NCI-H2227 (cell line): ENCODE results near the gene SLC35F3.

Experiments used
- DNase-seq: peaks from one replicate; lab custom pipeline; 2025; ENCODE audit not compliant: unreplicated experiment; lab: John Stamatoyannopoulos, UW

The SLC35F3 gene

DNA sequence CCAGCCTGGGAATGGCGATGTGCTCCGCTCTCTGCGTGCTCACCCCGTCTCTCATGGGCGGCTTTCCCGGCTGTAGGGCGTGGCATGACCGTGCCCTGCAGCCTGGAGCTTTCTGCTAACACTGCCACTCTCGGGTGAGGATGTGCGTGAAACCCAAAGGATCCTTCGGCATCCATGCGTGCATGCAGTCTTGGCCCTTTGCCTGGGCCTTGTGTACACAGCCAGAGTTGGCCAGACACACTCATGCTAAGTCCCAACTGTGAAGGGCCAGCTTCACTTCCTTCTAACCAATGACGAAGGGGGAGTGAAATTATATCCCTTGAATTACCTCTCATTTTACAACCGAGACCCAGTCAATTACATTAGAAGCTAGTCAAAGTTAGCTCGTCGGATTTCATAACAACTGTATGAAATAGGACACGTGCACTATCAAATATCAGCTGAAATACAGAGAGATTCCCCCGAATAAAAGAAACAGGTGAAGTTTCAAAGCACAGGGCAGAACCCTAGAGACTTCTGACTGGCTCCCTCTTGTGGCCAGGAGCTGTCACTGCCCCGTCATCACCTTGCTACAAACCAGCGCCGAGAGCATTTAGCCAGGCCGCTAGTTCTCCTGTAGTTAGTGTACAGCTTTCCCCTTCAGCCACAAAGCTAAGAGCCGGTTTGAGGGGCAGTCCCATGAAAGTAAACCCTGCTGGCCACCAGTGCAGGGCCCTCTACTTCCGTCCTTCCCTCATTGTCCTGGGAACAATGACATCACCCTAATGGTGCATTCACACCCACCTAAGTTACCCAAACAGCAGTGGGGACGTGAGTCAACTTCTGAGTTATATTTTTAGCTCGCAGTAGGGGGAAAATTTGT lies 405.4 kb downstream of the SLC35F3 start:
- DNase-seq = peak; percentile 80

DNA sequence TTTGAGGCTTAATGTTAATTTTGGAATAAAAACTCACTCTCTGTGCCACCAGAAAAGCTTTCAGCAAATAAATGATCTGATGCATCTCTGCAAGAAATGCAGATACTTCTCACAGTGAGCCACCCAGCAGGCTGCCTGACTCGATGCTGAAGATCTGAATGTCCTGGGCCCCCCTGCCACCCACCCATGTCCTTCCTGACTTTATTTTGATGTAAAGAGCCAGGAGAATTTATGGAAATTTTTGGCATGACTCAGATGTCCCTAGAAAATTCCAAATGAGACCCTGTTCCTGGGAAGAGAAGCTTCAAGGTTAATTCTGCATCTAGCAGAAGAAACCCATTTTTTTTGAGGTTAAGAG lies 406.0 kb downstream of the SLC35F3 start:
- no peak for DNase-seq

DNA sequence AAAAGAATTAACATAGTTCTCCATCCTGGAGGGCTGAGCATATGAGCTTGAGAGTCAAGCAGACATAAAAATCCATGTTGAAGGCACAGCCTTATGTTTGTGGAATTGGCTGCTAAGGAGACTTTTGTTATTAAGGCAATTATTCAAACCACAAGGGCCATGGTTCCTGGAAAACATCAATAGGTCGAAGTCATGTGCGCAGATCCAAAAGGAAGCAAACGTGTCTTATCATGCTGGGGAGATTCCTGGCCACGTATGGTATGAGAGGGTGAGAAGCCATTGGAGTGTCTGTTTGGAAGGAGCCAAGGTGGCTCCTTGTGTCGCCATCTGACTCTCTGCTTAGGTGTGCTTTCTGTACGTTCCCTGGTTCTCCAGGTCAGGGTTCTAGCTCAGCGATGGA lies 406.9 kb downstream of the SLC35F3 start:
- DNase-seq = no peak

DNA sequence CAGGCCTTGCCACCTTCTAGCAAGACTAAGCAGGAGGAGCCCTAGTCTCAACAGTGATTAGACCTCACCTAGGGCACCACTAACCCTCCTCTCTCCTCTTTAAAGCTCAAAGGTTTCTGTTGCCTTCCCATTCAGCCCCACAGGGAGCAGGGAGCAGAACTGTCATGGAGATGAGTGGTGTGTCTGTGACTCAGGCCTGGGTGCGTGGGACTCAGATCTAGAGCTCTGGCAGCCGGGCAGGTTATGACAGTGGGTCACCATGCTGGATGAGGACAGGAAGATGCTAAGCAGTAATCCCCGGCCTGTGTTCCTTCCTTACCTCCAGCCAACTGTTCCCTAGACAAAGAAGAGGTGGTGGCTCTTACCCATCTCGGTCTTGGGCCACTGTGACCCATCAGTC lies 408.7 kb downstream of the SLC35F3 start:
- no peak for DNase-seq

DNA sequence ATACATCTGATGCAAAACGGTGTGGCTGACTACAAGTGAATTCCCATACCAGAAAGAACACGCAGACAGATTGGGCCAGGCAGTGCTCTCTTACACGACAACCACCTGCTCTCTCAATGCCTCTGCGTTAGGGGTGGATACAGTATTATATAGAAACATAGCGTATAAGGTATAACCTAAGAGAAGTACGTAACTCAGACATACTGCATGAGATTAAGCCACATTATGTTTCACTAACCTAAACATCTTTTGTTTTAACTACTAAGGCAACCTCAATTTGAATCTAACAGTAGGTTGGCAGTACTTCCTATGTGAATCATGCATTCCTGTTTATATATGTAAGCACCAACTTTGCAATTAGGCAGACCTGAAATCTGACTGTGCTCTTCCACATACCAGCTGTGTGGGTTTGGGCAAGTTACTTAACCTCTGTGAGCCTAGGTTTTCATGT lies 410.6 kb downstream of the SLC35F3 start:
- DNase-seq = no peak

DNA sequence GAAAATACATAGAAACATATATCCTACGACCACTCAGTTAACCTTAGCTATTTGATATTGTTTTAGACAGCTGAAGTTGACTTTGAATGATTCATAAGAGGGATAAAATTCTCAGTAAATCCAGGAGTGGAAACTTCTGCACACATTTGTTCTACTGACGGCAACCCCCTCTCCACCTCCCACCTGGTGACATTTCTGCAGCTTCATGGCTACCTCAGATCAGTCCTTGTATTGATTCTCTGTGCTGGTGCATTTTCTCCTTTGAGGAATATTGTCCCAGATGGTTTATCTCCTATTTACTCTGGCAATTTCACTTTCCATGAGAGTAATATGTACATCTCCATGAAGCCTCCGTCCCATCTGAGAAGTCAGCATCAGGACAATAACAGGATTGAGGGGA lies 411.1 kb downstream of the SLC35F3 start:
- DNase-seq = no peak

DNA sequence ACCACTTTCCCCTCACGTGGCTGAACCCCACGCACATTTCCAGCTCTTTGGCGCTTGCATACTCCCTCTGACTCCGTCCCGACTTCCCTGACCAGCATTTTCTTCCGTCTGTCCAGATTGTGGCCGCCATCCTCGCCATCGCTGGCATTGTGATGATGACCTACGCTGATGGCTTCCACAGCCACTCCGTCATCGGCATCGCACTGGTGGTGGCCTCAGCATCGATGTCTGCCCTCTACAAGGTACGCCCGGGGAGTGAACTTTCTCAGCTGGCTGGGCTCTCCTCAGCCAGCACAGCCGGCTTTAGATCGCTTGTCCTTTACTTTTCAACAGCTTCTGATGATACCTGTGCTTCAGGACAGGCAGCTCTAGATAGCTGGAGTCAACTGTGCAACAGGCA lies 412.0 kb downstream of the SLC35F3 start:
- no peak for DNase-seq

DNA sequence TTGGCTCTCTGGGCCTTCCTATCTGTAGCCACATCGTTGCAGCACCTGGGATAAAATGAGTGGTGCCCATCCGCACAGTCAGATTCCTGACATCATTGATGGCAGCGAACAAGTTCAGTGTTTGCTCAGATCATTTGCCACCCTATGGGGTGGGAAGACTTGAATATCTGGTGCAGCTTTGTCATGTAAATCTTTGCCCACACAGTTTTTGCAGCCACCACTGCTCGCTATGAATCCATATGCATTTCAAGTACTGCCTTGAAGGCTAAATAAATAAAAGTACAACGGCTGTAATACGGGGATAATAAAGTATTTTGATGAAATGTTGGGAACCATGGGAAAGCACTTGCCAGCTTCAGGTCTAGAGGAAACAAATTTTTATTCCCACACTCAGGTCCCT lies 412.5 kb downstream of the SLC35F3 start:
- no peak for DNase-seq

DNA sequence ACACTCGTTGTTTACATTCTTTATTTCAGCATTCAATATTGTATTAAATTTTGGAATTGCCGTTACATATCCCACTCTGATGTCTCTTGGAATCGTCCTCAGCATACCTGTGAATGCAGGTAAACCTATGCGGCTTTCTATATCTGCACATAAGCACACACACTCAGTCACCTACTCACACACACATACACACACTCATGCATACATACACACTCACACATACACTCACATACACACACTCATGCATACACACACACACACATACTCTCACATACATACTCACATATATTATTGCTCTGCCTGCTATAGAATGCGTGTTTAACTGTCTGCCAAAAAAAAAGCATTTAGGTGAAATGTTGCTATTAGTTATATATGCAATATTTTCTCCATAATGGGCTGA lies 415.6 kb downstream of the SLC35F3 start:
- DNase-seq = no peak

DNA sequence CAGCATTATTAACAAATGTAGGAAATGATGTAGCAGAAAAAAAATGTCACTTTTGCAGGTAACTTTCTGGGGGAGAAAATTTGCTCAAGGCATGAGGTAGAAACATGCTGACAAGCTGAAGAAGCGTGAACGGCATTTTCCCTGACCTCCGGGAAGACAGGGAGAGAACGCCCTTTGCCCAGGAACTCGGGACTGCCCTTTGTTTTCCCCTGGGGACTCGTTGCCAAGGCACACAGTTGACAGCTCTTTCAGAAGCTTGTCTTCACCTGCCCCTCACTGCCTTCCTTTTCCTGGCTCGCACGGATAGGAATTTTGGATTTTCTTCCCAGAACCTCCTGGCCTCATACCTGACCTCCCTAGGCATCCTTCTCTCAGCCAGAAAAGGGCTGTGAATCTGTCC lies 416.1 kb downstream of the SLC35F3 start:
- DNase-seq = no peak

DNA sequence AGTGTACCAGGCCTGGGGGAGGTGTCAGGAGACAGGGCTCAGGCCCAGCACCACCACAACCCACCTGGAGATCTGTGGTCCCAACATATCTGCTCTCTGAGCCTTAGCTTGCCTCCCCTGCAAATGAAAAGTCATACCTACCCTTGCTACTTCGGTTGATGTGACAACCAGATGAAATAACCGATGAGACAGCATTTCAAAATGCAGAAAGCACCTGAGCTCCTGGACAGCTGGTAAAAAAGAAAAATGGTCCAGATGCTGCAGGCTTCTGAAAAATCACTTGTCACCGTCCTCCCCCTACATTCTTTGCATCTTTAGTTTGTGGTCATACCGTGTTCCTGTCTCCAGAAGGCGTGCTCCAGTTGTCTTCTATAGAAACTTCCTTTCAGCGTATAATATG lies 416.8 kb downstream of the SLC35F3 start:
- no peak for DNase-seq

DNA sequence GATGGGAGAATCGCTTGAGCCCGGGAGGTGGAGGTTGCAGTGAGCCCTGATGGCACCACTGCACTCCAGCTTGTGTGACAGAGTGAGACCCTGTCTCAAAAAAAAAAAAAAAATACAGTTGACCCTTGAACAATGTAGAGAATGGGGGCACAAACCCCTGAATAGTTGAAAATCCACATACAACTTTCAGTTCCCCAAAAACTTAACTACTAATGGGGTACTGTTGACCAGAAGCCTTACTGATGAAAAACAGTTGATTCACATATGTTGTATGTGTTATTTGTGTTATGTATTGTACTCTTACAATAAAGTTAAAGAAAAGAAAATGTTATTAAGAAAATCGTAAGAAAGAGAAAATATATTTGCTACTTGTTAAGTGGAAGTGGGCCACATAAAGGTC lies 417.6 kb downstream of the SLC35F3 start:
- DNase-seq = no peak

DNA sequence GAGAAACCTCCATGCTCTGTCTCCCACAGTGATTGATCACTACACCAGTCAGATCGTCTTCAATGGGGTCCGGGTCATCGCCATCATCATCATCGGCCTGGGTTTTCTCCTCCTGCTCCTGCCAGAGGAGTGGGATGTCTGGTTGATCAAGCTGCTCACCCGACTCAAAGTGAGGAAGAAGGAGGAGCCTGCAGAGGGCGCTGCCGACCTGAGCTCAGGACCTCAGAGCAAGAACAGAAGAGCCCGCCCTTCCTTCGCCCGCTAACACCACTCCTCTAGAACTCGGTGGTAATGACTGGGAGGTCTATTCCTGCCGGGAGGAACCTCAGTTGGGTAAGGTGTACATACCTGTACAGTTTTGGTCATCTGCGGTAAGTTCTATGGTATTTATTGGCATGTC lies 418.5 kb downstream of the SLC35F3 start:
- DNase-seq = no peak

DNA sequence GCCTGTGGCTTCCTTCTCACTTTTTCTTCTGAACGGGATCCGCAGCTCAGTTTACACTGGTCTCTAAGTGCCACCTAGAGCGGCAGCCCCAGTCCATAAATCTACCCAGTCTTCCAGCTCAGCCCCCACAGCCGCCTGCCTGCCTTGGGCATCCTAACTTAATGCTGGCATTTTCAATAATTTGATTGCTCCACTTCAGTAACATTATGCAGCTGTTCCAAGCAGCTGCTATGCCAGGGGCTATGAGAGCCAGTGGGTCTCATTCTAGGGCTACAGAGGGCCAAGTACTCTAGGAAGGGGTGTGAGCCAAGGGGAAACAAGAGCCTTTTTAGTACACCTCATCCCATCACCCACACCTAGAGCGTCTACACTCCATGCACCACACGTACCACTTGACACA lies 420.3 kb downstream of the SLC35F3 start:
- no peak for DNase-seq

DNA sequence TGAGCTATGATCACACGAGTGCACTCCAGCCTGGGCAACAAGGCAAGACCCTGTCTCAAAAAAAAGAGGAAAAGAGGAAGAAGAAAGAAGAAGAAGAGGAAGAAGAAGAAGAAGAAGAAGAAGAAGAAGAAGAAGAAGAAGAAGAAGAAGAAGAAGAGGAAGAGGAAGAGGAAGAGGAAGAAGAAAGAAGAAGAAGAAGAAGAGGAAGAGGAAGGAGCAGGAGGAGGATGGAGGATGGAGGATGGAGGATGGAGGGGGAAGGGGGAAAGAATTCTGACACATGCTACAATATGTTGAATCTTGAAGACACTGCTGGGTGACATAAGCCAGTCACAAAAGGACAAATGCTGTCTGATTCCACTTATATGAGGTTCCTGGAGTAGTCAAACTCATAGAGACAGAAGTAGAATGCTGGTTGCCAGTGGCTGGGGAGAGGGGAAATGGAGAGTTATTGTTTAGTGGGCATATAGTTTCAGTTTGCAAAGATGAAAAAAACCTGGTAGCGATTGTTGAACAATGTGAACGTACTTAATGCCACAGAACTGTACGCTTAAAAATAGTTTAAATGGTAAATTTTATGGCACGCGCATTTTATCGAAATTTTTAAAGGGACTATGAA lies 421.5 kb downstream of the SLC35F3 start:
- DNase-seq = no peak

DNA sequence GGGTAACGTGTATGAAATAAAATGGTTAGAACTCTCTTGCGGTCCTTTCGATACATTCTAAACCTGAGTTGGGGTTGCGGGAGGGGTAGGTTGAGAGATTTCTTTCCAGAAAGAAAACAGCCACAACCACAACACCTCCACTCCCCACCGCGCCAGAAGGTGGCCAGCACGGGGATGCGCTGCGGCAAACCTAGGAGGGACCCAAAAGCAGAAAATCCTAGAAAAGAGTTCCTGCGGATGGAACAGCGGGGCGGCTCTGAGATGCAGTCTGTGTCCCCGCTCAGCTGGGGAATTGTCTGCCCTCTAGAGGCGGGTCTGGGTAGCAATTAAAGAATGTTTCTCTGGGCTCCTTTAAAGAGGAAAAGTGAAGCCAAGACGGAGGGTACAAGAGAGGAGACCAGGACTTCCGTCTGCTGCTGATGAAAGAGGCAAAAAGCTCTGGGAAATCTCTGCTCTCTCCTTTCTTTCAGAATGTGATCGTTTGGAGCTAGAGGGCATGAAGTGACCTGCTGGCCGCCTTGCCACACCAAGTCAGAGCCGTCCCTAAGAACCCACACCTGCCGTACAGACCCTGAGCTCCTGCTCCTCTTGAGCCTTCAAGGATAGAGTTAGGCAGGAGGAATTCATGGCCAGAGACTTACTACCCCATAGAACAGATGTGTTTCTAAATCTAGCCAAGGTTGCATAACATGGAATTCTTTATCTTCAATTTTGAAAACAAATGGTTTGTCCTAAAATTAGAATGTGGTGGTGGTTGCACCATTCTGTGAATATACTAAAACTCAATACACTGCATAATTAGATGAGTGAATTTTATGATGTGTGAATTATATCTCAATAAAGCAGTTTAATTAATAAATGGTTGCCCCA lies 422.3 kb downstream of the SLC35F3 start:
- DNase-seq = peak; percentile 16

DNA sequence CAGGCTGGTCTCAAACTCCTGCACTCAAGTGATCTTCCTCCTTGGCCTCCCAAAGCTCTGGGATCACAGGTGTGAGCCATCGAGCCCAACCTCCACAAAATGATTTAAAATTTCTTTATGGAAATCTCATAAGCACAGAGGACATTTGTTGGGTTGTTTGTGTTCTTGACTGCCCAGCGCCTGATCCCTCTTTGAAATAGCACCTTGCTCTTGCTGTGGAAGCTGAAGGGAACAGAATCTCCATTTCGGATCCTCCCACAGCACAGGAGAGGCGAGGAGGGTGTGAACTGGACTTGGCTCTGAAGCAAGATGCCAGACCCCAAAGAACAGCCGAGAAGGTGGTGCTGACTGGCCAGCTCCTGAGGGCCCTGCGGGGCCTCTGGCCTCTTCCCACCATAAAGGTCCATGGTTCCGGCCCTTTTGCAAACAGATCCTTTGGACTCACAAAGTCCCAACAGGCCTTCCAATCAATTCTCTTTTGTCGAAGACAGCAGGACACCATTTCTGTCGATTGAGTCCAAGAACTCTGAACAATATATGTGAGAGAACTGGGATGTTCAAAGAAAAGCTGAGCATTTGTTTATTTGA lies 423.2 kb downstream of the SLC35F3 start:
- no peak for DNase-seq

DNA sequence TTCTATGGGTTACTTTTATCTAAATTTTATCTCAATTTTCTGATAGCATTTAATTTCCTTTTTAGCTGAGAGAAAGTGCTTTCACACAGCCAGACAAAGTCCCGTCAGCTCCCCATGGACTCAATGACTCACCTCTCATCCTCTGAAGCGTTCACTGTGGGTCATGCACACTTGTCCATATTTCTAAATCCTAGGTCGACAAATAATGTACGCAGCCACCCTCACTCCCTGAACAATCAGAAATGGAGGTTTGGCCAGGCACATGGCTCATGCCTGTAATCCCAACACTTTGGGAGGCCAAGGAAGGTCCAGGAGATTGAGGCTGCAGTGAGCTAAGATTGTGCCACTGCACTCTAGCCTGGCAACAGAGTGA lies 426.4 kb downstream of the SLC35F3 start:
- DNase-seq = no peak

DNA sequence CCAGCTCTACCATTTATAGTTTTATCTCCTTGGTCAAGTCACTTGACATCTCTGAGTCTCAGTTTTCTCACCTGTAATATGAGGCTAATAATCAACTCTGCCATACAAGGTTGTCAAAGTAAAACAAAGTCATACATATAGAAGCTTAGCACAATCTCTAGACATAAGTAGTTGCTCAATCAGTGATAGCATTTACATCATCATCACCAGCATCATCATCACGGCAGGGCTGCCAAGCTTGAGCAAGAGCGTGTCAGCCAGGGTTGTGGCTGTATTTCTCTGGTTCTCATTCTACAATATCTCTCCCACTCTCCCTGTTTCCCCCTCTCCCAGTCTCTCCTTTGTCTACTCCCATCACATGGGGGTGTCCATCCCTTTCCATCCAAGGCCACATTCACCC lies 427.0 kb downstream of the SLC35F3 start:
- DNase-seq = no peak

DNA sequence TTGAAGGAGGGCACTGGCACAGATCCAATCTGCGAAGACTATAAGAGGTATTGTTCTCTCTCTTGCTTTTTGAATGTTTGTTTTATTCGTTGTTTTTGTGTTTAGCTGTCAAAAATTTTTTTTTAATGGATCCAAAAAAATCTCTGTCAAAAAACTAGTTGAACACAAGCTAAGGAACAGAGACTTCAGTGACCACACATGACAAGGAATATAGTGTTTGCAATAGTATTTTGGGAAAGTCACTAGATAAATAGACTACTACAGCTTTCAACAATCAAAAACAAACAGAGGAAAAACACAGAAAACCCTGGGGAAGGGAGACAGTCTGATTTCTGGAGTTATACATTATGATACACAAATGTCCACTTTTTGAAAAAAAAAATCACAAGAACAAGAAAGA lies 431.9 kb downstream of the SLC35F3 start:
- no peak for DNase-seq

DNA sequence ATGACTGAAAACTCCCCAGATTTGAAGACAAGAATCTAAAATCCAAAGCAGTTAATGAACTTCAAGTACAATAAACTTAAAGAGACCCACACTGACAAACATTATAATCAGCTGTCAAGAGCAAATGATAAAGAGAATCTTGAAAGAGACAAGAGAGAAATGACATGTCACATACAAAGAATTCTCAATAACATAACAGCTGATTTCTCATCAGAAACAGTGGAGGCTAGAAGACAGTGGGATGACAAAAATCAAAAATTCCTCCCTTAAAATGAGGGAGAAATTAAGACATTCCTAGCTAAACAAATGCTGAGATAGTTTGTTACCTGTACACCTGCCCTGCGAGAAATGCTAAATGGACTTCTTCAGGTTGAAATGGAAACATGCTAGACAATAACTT lies 432.8 kb downstream of the SLC35F3 start:
- DNase-seq = no peak

DNA sequence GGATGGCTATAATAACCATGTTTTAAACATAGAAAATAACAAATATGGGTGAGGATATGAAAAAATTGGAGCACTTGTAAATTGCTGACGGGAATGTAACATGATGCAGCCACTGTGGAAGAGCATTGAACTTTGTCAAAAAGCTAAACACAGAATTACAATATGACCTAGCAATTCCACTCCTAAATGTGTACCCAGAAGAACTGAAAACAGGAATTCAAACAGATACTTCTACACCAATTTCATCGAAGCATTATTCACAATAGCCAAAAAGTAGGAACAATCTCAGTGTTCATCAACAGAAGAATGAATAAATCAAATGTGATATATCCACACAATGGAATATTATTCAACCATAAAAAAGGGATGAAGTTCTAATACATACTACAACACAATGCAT lies 436.1 kb downstream of the SLC35F3 start:
- DNase-seq = no peak
